Measurements from ENCODE around the gene POLDIP3.

GRCh38 chr22:42562279-42562678, 52.4 kb downstream of the POLDIP3 start:
- TF ChIP-seq RAD21 (IDR thresholded peaks at IDR 0.05; ENCODE audit: low read length) (no peak), POLR2A (IDR thresholded peaks at IDR 0.05; ENCODE audit: low read depth, low read length) (no peak), CTCF (conservative IDR thresholded peaks at IDR 0.05; ENCODE audit: low read depth, low read length) (no peak), CEBPB (IDR thresholded peaks at IDR 0.05; ENCODE audit: low read depth, low read length) (no peak), RCOR1 (IDR thresholded peaks at IDR 0.05; ENCODE audit: insufficient replicate concordance, low read length) (no peak), SMC3 (IDR thresholded peaks at IDR 0.05; ENCODE audit: low read depth, low read length) (no peak)
